Measurements from ENCODE around the gene HOXD8. TPM values are rescaled to one million over a fixed set of nuclear protein-coding genes. Genes with fewer than 3 reads are reported as not detected.

The HOXD8 gene
- total RNA-seq, 3 donors from 2014 or later, result 10.5 to 36.1 (median 13.8) TPM

DNA sequence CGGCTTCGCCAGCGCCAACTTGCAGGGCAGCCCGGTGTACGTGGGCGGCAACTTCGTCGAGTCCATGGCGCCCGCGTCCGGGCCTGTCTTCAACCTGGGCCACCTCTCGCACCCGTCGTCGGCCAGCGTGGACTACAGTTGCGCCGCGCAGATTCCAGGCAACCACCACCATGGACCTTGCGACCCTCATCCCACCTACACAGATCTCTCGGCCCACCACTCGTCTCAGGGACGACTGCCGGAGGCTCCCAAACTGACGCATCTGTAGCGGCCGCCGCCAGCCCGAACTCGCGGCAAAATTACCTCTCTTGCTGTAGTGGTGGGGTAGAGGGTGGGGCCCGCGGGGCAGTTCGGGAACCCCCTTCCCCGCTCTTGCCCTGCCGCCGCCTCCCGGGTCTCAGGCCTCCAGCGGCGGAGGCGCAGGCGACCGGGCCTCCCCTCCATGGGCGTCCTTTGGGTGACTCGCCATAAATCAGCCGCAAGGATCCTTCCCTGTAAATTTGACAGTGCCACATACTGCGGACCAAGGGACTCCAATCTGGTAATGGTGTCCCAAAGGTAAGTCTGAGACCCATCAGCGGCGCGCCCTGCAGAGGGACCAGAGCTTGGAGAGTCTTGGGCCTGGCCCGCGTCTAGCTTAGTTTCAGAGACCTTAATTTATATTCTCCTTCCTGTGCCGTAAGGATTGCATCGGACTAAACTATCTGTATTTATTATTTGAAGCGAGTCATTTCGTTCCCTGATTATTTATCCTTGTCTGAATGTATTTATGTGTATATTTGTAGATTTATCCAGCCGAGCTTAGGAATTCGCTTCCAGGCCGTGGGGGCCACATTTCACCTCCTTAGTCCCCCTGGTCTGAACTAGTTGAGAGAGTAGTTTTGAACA is 42.7 kb downstream of the HOXD8 start:
- H3K4me3 ChIP-seq, result peak overlapping the region in 1 of 3 donors; percentile 0
- H3K36me3 ChIP-seq, result no peaks in the 10 kb centered on the region
- intact Hi-C loops (cut with DNase I; ENCODE audit: low total_unique reads), result no loop called here
- no peaks in the 10 kb centered on the region for H3K9me3 ChIP-seq
- peaks cover 0 to 77% of the 10 kb centered on the region in 2 donors for H3K27me3 ChIP-seq
- TF ChIP-seq POLR2AphosphoS5 (IDR thresholded peaks at IDR 0.05), result no peak
- TF ChIP-seq, protein P1, sequence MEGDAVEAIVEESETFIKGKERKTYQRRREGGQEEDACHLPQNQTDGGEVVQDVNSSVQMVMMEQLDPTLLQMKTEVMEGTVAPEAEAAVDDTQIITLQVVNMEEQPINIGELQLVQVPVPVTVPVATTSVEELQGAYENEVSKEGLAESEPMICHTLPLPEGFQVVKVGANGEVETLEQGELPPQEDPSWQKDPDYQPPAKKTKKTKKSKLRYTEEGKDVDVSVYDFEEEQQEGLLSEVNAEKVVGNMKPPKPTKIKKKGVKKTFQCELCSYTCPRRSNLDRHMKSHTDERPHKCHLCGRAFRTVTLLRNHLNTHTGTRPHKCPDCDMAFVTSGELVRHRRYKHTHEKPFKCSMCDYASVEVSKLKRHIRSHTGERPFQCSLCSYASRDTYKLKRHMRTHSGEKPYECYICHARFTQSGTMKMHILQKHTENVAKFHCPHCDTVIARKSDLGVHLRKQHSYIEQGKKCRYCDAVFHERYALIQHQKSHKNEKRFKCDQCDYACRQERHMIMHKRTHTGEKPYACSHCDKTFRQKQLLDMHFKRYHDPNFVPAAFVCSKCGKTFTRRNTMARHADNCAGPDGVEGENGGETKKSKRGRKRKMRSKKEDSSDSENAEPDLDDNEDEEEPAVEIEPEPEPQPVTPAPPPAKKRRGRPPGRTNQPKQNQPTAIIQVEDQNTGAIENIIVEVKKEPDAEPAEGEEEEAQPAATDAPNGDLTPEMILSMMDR (IDR thresholded peaks at IDR 0.05), result no peak
- no peak for TF ChIP-seq POLR2A (IDR thresholded peaks at IDR 0.05)
- DNase-seq (ENCODE audit: low spot score in 2 of 2), result no peak
- no peaks in the 10 kb centered on the region for H3K4me1 ChIP-seq
- no peak overlapping the region for H3K27ac ChIP-seq

DNA sequence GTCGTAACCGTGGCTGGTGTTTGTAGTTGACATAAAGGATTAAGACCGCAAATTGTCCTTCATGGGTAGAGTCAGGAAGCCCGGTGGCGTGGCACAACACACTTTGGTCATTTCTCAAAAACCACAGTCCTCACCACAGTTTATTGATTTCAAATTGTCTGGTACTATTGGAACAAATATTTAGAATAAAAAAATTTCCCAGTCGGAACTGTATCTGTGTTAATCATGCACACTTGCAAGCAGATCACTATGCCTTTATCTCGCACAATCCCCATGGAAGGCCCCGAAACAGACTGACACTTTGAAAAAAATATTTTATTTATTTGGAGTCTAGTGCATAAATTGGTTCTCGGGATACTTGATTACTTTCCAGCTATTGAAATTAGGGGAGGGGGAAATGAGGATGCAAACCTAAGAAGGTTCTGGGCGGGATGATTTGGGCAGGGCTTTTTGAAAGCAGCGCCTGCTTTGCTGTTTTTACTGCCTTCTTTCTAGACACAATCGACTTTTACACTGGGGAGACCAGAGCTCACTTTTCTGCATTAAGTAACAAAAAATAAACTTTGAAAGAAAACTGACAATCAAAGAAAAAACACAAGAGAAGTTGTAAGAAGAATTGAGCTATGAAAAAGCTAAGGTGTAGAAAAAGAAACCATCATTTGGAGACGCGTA is 43.5 kb downstream of the HOXD8 start:
- H3K27ac ChIP-seq, result no peak overlapping the region
- no peak overlapping the region for H3K4me3 ChIP-seq
- H3K36me3 ChIP-seq, result no peaks in the 10 kb centered on the region
- no peak for DNase-seq (ENCODE audit: low spot score in 2 of 2)
- no peak for TF ChIP-seq POLR2AphosphoS5 (IDR thresholded peaks at IDR 0.05)
- TF ChIP-seq POLR2A (IDR thresholded peaks at IDR 0.05), result no peak
- TF ChIP-seq, protein P1 (IDR thresholded peaks at IDR 0.05), result no peak
- intact Hi-C loops (cut with DNase I; ENCODE audit: low total_unique reads), result no loop called here
- H3K27me3 ChIP-seq, result peaks cover under 1 to 85% of the 10 kb centered on the region in 2 donors
- H3K4me1 ChIP-seq, result no peaks in the 10 kb centered on the region
- H3K9me3 ChIP-seq, result no peaks in the 10 kb centered on the region

DNA sequence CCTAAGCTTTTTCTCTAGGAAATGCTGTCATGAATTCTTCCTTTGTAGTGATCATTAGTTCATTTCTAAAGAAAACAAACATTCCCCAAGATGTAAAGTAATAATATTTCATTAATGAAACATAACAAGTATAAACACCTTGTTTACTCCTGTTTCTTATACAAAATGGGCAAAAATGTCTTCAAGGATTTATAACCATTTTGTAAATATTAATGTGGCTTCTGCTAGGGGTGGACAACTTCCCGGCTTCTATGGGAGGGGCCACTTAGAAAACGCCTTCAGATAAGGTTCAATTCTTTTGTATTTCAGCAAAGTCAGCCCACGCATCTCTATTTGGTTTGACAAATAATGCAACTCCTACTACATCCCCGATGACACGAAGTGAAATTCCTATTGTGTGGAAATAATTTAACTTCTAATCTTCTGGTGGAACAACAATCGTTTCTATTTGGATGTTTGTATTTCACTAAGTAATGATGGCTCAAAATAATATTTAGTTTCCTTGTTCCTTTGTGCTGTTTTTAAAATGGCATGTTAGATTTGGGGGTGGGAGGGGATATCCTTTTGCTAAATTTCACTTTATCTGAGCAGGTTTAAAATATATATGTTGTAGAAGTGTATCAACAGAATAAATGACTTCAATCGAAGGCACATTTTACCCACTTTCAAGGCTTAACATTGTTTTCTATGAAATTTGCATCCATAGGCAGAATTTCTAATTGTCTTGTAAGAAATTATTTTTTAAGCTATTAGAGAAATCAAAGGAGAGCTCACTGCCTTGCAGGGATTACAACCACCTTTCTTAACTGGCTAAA is 44.3 kb downstream of the HOXD8 start:
- DNase-seq (ENCODE audit: low spot score in 2 of 2), result no peak
- H3K9me3 ChIP-seq, result no peaks in the 10 kb centered on the region
- intact Hi-C loops (cut with DNase I; ENCODE audit: low total_unique reads), result no loop called here
- no peaks in the 10 kb centered on the region for H3K4me1 ChIP-seq
- TF ChIP-seq POLR2AphosphoS5 (IDR thresholded peaks at IDR 0.05) (no peak), POLR2A (IDR thresholded peaks at IDR 0.05) (no peak)
- TF ChIP-seq, protein P1 (IDR thresholded peaks at IDR 0.05), result no peak
- H3K4me3 ChIP-seq, result no peak overlapping the region
- no peak overlapping the region for H3K27ac ChIP-seq
- peaks cover 2 to 92% of the 10 kb centered on the region in 2 donors for H3K27me3 ChIP-seq
- no peaks in the 10 kb centered on the region for H3K36me3 ChIP-seq

DNA sequence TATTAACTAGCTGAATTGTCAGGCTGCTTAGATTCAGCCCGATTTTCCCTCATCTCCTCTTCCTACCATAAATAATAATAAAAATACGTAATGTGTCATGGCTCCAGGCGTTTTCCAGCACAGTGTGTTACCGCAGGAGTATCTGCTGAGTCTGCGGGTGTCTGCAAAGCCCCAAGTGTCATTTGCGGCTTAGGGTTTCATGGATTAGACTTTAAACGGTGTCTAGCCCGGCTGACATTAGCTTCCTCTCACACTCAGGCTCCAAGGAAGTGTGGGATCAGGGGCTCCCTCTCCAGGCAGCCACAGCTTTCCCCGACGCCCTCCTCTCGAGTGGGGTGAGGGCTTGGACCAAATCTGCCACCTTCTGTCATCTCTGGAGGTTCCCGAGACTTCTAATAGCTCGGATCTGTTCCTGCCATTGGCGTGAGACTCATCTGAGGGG is 44.9 kb downstream of the HOXD8 start:
- intact Hi-C loops (cut with DNase I; ENCODE audit: low total_unique reads), result no loop called here
- Histone ChIP-seq H3K9me3 (no peaks in the 10 kb centered on the region), H3K27me3 (peaks cover 2 to 92% of the 10 kb centered on the region in 2 donors), H3K36me3 (no peaks in the 10 kb centered on the region), H3K27ac (no peak overlapping the region), H3K4me3 (peak overlapping the region in 2 of 3 donors; percentile 13 to 31), H3K4me1 (no peaks in the 10 kb centered on the region)
- no peak for DNase-seq (ENCODE audit: low spot score in 2 of 2)
- TF ChIP-seq POLR2AphosphoS5 (IDR thresholded peaks at IDR 0.05) (no peak), POLR2A (IDR thresholded peaks at IDR 0.05) (no peak)
- TF ChIP-seq, protein P1 (IDR thresholded peaks at IDR 0.05), result no peak
